HG03571 (cell line): ENCODE data around the gene HOXB7.

ENCODE experiments used
- ATAC-seq: cut with Tn5 transposase; IDR thresholded peaks from one replicate; pipeline ENCODE4 v1.9.1; 2021; ENCODE audit not compliant: unreplicated experiment

The HOXB7 gene

GRCh38 chr17:48637323-48638260, 26.8 kb upstream of the HOXB7 start:
- ATAC-seq = no peak

- ATAC-seq = no peak
These were observed 25.6 kb upstream of the HOXB7 start for GRCh38 chr17:48636177-48637018.

GRCh38 chr17:48634493-48635208, 23.8 kb upstream of the HOXB7 start:
- no peak for ATAC-seq

GRCh38 chr17:48633266-48633677, 22.5 kb upstream of the HOXB7 start:
- ATAC-seq = no peak

GRCh38 chr17:48632579-48633265, 21.9 kb upstream of the HOXB7 start:
- ATAC-seq = no peak

- ATAC-seq = no peak
These were observed 21.1 kb upstream of the HOXB7 start for GRCh38 chr17:48631693-48632578.

GRCh38 chr17:48630925-48631692, 20.3 kb upstream of the HOXB7 start:
- ATAC-seq = no peak

- no peak for ATAC-seq
These were observed 19.4 kb upstream of the HOXB7 start for GRCh38 chr17:48630009-48630924.

GRCh38 chr17:48629411-48629759, 18.6 kb upstream of the HOXB7 start:
- no peak for ATAC-seq

- ATAC-seq = no peak
These were observed 18.0 kb upstream of the HOXB7 start for GRCh38 chr17:48628649-48629410.

GRCh38 chr17:48627623-48628521, 17.1 kb upstream of the HOXB7 start:
- no peak for ATAC-seq

- no peak for ATAC-seq
These were observed 16.3 kb upstream of the HOXB7 start for GRCh38 chr17:48627118-48627597.

GRCh38 chr17:48626245-48627117, 15.7 kb upstream of the HOXB7 start, which contains the start of gene HOXB9:
Gene HOXB9, minus strand, starts transcription at chr17:48626358. Its CDS starts 89 bp downstream, at chr17:48626269.
- no peak for ATAC-seq

- ATAC-seq = no peak
These were observed 14.9 kb upstream of the HOXB7 start for GRCh38 chr17:48625495-48626244.
